Smooth muscle cell of the brain vasculature (primary cell): ENCODE results near the gene SPPL2C.

Experiments used
- DNase-seq: peaks from one replicate; pipeline ENCODE4 v3.0.0-alpha.2; 2012; ENCODE audit warnings: low read depth, low spot score

The SPPL2C gene

GRCh38 chr17:45844695-45845375, at the start of gene SPPL2C:
Gene SPPL2C, plus strand, starts transcription at chr17:45844881. Its CDS starts 26 bp downstream, at chr17:45844907.
- no peak for DNase-seq

- DNase-seq: no peak
Observed at GRCh38 chr17:45800816-45801215, 43.9 kb upstream of the SPPL2C start.

GRCh38 chr17:45801421-45801820, 43.3 kb upstream of the SPPL2C start:
- DNase-seq: no peak

- no peak for DNase-seq
Observed at GRCh38 chr17:45808845-45809244, 35.8 kb upstream of the SPPL2C start.

- DNase-seq: no peak
Observed at GRCh38 chr17:45809499-45809898, 35.2 kb upstream of the SPPL2C start.

- DNase-seq: no peak
Observed at GRCh38 chr17:45812102-45812501, 32.6 kb upstream of the SPPL2C start.

GRCh38 chr17:45813048-45813725, 31.5 kb upstream of the SPPL2C start:
- DNase-seq: no peak

- DNase-seq: no peak
Observed at GRCh38 chr17:45814622-45815606, 29.8 kb upstream of the SPPL2C start.

- DNase-seq: no peak
Observed at GRCh38 chr17:45815752-45816151, 28.9 kb upstream of the SPPL2C start.

- no peak for DNase-seq
Observed at GRCh38 chr17:45818041-45818440, 26.6 kb upstream of the SPPL2C start.

GRCh38 chr17:45818699-45819098, 26.0 kb upstream of the SPPL2C start:
- DNase-seq: no peak

- no peak for DNase-seq
Observed at GRCh38 chr17:45819632-45820031, 25.0 kb upstream of the SPPL2C start.

GRCh38 chr17:45820052-45820780, 24.5 kb upstream of the SPPL2C start:
- no peak for DNase-seq

GRCh38 chr17:45821147-45821546, 23.5 kb upstream of the SPPL2C start:
- DNase-seq: no peak

- DNase-seq: no peak
Observed at GRCh38 chr17:45823598-45823997, 21.1 kb upstream of the SPPL2C start.

- no peak for DNase-seq
Observed at GRCh38 chr17:45824475-45824874, 20.2 kb upstream of the SPPL2C start.

- DNase-seq: no peak
Observed at GRCh38 chr17:45824901-45825492, 19.7 kb upstream of the SPPL2C start.

GRCh38 chr17:45825792-45826191, 18.9 kb upstream of the SPPL2C start:
- DNase-seq: no peak

GRCh38 chr17:45826919-45827588, 17.6 kb upstream of the SPPL2C start:
- no peak for DNase-seq

GRCh38 chr17:45828171-45828570, 16.5 kb upstream of the SPPL2C start:
- no peak for DNase-seq
